Caki2 (cell line): ENCODE results near the gene SHROOM3. TPM values are rescaled to one million over a fixed set of nuclear protein-coding genes. Genes with fewer than 3 reads are reported as not detected.

Experiments
- DNase-seq: peaks from one replicate; pipeline ENCODE4 v3.0.0-alpha.2; 2015; ENCODE audit warnings: low read depth
- in situ Hi-C: cut with HindIII; loops from 2 replicates; pipeline ENCODE4 v1.10.0; 2016; ENCODE audit warnings: low sequenced_read_pairs, low pct_unique_long_range_greater_than_20kb, mixed read lengths
- total RNA-seq: library from RNA; depleted of rRNA; stranded (reverse); fragments of >200 nt; shearing (Covaris generic); gene quantifications from 2 replicates; pipeline ENCODE4 v1.2.3, GENCODE V29; 2014; ENCODE audit warnings: low replicate concordance

Gene SHROOM3
- total RNA-seq, 1 experiment from 2014 or later: 20.2 TPM

GRCh38 chr4:76781698-76782595, 346.9 kb downstream of the SHROOM3 start:
- DNase-seq: peak; percentile 75
- in situ Hi-C loops: no loop called here

GRCh38 chr4:76782837-76783236, 347.8 kb downstream of the SHROOM3 start:
- no peak for DNase-seq
- in situ Hi-C loops: no loop called here

- in situ Hi-C loops: no loop called here
- DNase-seq: no peak
Measured at GRCh38 chr4:76783836-76784235, 348.8 kb downstream of the SHROOM3 start.

GRCh38 chr4:76784237-76784636, 349.2 kb downstream of the SHROOM3 start:
- in situ Hi-C loops: no loop called here
- DNase-seq: no peak

- in situ Hi-C loops: no loop called here
- DNase-seq: no peak
Measured at GRCh38 chr4:76787898-76788297, 352.9 kb downstream of the SHROOM3 start.

- in situ Hi-C loops: no loop called here
- DNase-seq: no peak
Measured at GRCh38 chr4:76790377-76790776, 355.3 kb downstream of the SHROOM3 start.

- in situ Hi-C loops: no loop called here
- DNase-seq: no peak
Measured at GRCh38 chr4:76791479-76791878, 356.4 kb downstream of the SHROOM3 start.

- in situ Hi-C loops: no loop called here
- DNase-seq: no peak
Measured at GRCh38 chr4:76792418-76792817, 357.4 kb downstream of the SHROOM3 start.

GRCh38 chr4:76795243-76795642, 360.2 kb downstream of the SHROOM3 start:
- in situ Hi-C loops: no loop called here
- no peak for DNase-seq

- in situ Hi-C loops: no loop called here
- DNase-seq: no peak
Measured at GRCh38 chr4:76799140-76799539, 364.1 kb downstream of the SHROOM3 start.

- in situ Hi-C loops: no loop called here
- DNase-seq: no peak
Measured at GRCh38 chr4:76799718-76800117, 364.7 kb downstream of the SHROOM3 start.

GRCh38 chr4:76800902-76801301, 365.9 kb downstream of the SHROOM3 start:
- no peak for DNase-seq
- in situ Hi-C loops: no loop called here

- in situ Hi-C loops: no loop called here
Measured at GRCh38 chr4:76801621-76802235, 366.7 kb downstream of the SHROOM3 start.

GRCh38 chr4:76802236-76803021, 367.4 kb downstream of the SHROOM3 start:
- in situ Hi-C loops: no loop called here
- peak; percentile 79 for DNase-seq

More at GRCh38 chr4:76801621-76802235, 366.7 kb downstream of the SHROOM3 start:
- no peak for DNase-seq

- DNase-seq: peak; percentile 93
- in situ Hi-C loops: no loop called here
Measured at GRCh38 chr4:76803522-76803921, 368.5 kb downstream of the SHROOM3 start.

- DNase-seq: no peak
Measured at GRCh38 chr4:76804096-76804495, 369.1 kb downstream of the SHROOM3 start.

GRCh38 chr4:76806346-76806745, 371.3 kb downstream of the SHROOM3 start:
- DNase-seq: no peak
- in situ Hi-C loops: no loop called here

More at GRCh38 chr4:76804096-76804495, 369.1 kb downstream of the SHROOM3 start:
- in situ Hi-C loops: no loop called here

- no peak for DNase-seq
- in situ Hi-C loops: no loop called here
Measured at GRCh38 chr4:76806757-76807156, 371.7 kb downstream of the SHROOM3 start.
